ENCODE results near the gene DTNBP1.

The DTNBP1 gene

DNA sequence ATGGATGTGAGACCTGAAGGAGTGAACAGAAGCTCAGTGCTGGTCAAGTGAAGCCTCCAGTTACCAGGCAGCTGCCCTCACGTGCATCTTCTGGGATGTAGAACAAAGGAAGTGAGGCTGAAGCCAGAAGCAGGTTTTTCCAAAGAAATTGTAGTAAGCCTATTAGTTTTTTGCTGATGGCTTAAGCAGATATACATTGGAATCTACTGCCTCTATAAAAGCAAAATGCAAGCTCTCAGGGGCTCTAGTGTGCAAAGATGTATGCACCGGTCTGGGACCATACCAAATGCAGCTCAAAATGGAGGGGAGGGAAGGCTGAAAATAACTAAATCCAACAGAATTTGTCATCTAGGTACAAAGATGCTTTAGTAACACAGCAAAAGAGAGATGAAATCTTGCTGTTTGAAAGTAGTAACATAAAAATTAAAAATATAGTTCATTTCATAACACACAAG lies 77.0 kb downstream of the DTNBP1 start:
- DNase-seq = no peak

DNA sequence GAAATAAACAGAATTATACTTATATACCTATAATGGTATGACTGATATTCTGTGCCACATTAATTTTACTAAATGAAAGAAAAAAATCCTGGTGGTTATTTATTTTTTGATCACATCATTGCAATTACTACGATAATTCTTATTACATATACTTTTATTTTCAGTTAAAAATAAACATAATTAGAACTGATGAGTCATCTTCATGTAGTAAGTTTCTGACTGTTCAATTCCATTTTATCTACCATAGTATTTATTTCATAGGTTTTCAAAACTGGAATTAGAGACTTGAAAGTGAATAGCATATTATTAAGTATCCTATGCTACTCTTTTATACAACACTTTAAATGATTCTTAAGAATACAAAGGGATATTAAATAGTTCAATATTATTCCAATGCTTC lies 80.3 kb downstream of the DTNBP1 start:
- no peak for DNase-seq

DNA sequence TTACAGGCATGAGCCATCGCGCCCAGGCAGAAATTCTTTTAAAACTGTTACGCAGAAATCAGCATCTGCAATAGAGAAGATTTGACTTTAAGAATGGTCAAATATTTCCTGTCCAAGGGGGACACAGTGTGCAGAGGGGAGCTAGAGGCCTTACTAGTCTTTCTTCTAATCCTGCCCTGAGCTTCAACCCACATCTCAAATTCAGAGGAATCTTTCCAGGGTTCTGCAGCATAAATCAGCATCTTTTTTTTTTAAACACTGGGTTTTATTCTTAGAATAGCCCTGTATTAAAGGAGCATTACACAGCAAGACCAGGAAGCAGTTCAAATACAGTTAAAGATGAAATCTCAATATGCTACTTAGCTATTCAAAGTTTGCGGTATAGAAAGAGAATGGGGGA lies 81.1 kb downstream of the DTNBP1 start:
- DNase-seq = no peak

DNA sequence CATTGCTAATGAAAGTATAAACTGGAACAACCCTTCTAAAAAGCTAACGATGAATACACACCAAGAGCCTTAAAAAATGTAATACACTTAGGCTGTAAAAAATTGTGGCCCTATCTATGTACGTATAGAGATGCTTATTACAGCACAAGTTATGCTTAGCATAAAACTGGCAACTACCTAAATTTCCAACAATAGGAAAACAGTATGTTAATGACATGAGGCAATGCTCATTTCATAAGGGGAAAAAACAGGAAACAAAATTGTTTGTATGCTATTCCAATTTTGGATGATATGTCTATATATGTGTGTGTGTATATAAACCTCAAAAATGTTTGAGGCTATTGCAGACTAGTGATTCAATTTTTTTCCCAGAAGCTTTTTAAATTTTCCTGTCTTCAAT lies 82.5 kb downstream of the DTNBP1 start:
- DNase-seq = no peak

DNA sequence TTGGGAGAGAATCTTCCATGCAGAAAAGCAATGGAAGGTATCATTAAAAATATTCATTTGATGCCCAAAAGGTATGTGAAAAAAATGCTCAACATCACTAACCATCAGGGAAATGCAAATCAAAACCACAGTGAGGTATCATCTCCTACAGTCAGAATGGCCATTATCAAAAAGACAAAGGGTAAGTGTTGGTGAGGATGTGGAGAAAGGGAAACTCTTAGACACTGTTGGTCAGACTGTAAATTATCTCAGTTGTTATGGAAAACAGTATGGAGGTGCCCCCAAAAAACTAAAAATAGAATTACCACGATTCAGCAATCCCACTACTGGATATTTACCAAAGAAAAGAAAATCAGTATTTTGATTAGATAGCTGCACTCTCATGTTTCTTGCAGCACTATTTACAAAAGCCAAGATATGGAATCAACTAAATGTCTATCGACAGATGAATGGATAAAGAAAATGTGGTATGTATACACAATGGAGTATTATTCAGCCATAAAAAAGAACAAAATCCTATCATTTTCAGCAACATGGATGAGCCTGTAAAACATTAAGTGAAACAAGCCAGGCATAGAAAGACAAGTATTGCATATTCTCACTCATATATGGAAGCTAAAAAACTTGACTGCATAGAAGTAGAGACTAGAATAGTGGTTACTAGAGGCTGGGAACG lies 84.0 kb downstream of the DTNBP1 start:
- no peak for DNase-seq

DNA sequence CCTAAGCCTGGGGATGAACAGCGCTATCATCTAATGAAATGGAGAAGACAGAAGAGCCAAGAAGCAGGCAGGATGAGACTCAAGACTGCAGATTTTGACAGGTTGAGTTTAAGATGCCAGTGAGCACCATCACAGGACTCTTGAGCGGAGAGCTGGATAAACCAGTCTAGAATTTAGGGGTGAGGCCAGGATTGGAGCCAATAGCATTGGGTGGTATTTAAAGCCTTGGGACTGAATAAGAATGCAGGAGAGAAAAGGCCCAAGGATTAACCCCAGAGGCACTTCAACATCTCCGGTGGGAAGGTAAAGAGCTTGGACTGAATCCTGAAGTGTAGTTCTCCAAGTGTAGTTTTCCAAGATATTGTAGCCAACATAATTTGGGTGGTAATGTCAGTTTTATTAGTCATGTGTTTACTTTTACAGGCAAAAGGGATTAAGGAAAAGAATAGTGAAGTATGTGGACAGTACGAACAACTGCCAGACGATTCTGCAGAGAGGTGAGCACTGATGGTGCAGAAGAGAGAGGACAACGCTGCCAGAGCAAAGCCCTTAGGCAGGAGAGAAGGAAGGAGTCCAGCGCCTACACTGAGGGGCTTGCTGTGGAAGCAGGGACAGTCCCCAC lies 85.2 kb downstream of the DTNBP1 start:
- no peak for DNase-seq

DNA sequence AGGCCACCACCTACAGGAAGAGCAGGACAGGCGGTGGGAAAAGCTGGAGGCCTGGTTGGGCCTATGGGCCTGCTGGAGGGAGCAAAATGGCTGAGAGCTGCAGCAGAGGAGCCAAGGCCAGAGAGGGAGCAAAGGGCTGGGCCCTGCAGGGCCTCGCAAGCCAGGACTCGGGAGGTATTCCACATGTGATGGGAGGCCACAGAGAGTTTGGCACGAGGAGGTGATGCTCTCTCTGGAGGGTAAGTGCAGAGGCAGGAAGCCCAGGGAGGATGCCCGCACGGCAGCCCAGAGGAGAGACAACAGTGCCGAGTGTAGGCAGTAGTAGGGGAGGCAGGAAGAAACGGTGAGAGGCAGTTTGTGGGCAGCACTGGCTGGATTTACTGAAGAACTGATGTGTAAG lies 85.7 kb downstream of the DTNBP1 start:
- DNase-seq = no peak

DNA sequence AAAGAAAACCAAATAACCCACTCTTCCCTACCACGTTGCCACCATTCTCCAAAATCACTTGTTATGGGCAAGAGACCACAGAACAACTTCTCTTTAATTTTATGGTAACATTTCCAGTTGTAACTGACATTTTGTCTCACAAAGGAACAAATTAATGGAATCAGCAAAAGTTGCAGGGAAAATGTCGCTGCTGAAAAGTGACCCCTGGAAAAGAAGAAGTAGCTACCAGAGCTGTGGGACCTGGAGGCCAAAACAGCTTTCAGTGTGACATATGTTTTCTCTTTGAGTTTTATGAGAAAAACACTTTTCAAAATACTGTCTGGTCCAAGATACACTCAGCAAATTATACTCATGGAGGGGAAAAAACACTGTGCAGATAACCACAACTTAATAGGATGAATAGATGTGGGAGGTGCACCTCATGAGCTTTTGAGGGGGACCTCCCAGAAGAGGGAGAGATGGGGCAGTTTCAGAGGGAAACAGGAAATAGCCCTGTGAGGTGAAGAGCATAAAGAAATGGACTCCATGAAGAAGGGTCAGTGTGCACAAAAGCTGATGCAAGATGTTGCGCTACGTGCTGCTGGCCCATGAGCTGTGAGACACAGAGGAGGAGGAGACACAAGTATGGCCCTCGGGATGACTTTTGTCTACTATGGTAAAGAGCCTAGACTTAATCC lies 87.3 kb downstream of the DTNBP1 start:
- no peak for DNase-seq

DNA sequence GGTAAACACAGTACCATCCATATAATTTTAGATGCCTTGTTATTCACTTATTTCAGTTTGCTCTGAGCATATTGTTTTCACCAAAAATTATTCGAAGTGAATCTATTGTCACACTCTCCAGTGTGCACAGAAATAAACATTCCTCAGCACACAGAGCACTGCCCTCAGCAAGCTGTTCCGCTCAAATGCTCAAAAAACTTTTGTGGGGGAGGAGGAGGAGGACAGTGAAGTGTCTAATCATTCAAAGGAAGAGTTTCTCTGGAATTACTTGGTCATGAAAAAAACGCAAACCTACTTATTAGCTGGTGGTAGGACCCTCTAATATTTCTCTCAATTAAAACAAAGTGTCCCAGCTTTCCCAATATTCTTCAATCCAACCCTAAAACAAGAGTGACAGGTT lies 88.3 kb downstream of the DTNBP1 start:
- DNase-seq = no peak

DNA sequence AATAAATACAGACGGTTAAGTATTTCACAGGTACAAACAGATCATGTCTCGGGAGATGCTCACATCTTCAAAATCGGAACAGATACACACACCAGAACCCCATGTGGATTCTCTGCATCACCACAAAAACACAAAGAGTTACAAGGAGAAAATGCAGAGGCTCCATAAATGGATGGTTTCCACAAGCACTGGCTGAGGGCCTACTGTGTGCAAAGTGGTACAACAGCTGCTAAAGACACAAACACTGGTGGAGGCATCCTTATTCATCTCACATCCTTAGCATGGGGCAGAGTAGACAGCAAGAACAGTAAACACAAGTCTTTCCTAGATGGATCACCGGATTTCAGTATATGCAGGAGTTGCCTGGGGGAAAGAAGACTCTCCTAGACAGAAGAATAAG lies 88.8 kb downstream of the DTNBP1 start:
- no peak for DNase-seq

DNA sequence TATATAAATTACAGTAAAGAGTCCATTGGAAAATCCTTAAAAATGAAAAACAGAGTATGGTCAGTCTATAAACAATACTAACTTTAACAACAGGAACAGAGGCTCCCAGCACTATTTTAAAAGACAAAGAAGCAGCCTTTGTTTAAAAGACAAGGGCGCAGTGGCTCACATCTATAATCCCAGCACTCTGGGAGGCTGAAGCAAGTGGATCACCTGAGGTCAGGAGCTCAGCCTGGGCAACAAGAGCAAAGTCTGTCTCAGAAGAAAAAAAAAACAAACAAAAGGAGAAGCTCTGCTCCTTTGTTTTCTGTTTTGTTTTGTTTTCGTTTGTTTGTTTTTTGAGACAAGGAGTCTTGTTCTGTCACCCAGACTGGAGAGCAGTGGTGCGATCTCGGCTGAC lies 89.4 kb downstream of the DTNBP1 start:
- no peak for DNase-seq

DNA sequence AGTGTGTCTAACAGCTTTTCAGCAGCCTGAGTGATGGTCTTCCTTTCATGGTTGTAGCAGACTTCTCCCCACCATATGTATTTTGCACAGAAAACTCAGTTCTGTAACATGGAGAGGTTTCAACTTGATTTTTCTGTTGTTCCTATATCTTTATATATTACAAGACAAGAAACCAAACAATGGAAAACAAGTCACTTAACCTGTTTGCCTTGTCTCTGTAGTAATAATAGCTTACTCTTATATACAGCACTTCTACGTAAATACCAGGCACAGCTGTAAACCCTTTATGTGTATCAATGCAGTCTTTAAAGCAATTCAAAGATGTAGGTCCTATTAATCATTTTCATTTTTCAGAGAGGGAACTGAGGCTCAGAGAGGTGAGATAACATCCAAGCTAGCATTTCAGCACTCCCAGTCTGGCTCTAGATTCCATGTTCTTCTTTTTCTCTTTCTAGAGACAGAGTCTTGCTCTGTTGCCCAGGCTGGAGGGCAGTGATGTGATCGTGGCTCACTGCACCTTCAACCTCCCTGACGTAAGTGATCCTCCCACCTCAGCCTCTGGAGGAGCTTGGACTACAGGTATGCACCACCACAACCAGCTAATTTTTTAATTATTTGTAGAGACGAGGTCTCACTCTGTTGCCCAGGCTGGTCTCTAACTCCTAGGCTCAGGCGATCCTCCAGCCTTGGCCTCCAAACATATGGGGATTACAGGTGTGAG lies 90.4 kb downstream of the DTNBP1 start:
- no peak for DNase-seq

DNA sequence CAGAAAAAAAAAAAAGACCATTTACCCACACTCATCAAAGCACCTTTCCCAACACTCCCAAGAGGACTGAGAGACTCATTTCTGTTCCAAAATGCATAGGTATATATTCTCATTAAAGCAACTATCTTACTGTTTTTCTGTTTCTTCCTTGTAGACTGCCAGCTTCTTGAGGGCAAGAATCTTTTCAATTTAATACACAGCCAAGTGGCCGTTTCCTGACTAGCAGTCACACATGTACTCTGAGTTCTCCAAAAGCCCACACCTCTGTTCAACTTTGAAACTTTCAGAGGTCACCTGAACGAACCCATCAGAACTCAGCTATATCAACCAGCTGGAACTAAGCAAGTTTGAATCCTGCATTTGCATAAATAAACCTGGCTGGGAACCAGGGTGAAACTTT lies 92.7 kb downstream of the DTNBP1 start:
- no peak for DNase-seq

DNA sequence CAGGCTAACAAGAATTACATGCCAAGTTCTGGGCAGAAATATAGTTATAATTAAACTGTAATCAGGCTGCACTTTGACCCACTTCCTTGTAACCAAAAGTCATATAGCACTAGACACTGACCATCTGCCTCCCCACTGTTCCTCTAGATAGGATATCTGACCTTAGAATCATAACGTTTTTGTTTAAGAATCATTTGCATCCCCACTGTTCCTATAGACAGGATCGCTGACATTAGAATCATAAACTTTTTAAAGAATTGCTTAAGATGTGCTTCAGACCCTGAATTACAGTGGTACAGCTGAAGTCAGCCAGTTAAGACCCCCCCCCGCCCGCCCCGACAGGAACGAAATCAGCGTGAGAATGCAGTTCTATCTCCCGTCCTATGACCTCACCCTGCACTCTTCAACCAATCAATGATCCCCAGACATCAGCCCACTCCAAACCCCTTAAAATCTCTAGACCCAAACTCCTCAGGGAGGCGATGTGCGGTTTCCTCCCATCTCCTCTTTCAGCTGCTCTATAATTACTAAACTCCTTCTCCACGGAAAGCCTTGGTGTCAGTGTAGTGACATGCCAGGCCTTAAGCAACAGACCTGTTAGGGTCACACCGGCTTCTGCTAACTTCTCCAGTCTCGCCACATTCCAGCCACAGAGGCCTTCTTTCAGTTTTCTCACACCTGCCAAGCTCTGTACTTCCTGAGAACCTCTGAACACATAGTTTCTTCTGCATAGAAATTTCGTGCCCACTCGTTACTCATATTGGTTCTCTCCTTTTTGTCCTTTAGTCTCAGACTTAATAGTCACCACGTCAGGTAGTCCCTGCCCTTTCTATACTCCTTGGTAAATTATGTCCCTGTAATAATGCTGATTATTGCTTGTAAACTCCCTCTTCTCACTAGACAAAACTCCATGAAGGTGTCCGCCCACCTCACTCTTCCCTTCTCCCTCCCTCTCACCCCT lies 93.5 kb downstream of the DTNBP1 start:
- DNase-seq = no peak

DNA sequence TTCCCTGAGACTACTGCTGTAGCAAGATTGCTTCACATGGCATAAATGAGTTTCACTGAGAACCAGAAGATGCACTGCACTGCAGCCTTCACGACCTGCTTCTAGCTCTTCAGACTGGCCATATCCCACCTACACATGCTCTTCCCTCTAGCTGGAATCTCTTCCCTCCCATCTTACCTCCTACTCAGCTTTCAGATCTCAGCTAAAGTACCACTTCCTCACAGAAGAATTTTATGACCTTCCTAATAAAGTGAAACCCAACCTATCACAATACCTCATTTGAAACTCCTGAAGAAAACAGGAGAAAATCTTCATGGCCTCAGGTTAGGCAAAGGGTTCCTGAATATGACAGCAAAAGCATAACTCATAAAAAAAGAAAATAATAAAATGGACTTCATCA lies 99.9 kb downstream of the DTNBP1 start:
- no peak for DNase-seq

DNA sequence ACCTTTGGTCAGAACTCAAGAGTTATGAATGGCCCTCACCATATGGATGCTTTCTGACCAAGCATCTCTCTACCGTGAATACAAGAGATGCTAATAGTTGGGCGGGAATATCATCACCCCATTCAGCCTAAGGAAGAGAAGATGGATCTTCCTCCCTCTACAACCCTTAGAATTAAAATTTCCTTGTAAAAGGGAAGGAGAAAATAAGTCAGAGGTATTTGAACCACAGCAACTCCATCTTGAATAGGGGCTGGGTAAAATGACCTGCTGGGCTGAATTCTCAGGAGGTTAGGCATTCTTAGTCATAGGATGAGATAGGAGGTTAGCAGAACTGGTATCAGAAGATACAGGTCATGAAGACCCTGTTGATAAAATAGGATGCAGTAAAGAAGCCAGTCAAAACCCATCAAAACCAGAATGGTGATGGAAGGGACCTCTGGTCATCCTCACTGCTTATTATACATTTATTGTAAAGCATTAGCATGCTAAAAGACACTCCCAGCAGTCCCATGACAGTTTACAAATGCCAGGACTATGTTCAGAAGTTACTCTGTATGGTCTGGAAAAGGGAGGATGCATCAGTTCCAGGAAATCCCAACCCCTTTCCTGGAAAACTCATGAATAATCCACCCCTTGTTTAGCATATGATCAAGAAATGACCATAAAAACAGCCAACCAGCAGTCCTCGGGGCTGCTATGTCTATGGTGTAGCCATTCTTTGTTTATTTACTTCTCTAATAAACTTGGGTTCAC lies 101.2 kb downstream of the DTNBP1 start:
- no peak for DNase-seq

DNA sequence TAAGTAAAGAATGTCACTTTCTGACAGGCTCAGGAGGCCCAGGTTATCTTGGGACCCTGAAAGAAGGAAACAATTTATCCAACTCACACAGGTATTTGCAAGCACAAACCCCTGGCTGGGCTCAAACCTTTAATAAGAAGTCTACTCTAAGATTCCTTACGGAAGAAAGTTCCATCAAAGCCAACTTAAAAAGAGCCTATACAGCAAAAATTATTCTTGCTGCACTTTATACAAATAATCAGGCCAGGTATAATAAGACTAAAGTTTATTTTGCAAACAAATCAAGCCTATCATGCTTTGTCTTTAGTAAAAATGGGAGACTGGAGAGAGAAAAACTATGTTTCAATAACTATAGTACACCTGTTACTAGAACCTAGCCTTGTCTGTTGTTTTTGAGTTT lies 102.1 kb downstream of the DTNBP1 start:
- no peak for DNase-seq

DNA sequence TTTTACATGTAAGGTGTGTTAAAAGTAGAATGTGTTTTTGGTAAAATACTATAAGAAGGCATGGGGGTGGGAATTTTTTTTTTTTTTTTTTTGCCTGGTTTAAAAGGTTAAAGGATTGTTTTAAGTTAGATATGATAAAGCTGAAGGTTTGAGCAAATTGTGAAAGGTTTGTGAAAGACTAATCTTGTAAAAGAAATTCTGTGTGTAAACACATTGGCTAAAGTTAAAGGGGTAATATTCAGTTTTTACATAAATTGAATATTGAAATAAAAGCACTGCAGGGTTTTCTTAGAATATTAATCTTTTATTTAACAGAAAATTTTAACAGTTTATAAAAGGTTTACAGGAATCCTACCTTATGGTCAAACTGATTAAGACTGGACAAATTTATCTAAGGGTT lies 105.7 kb downstream of the DTNBP1 start:
- DNase-seq = no peak

DNA sequence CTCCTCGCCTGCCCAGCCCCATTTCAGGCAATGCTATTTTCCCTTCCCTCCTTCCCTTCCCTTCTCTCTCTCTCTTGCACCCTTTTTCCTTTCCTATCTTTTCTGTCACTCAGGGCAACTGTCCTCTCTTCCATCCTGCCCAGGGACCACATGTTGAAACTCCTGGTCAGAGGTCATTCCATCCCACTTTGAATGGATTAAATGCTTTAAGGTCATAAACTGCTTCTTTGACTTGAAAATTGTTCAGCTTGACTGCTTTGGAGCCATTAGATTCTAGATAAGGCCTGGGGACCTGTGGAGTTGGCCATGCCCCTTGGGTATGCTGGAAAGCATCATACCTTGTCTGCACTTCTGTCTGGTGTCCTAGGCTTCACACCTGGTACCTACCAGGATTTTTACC lies 106.1 kb downstream of the DTNBP1 start:
- DNase-seq = no peak

DNA sequence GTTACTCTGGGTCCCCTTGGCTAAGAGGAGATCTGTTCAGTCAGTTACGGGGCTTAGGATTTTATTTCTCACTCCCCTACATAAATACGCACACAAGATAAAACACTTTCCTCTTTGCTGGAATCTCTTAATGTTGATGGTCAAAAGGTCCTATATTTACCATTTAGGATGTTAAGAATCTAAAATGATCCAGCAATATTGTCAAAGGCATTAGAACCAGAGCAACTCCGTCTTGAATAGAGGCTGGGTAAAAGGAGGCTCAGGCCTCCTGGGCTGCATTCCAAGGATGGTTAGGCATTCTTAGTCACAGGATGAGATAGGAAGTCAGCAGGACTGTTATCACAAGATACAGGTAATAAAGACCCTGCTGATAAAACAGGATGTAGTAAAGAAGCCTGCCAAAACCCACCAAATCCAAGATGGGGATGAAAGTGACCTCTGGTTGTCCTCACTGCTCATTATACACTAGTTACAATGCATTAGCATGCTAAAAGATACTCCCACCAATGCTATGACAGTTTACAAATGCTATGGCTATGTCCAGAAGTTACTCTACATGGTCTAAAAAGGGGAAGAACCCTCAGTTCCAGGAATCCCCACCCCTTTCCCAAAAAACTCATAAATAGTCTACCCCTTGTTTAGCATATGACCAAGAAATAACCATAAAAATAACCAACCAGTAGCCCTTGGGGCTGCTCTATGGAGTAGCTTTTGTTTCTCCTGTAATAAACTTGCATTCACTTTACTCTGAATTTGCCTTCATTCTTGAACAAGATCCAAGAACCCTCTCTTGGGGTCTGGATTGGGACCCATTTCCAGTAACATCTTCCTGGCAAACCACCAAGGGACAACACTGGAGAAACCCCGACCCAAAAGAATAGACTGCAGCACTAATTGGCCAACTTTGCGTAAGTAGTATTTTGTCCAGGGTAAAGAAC lies 107.5 kb downstream of the DTNBP1 start:
- no peak for DNase-seq

DNA sequence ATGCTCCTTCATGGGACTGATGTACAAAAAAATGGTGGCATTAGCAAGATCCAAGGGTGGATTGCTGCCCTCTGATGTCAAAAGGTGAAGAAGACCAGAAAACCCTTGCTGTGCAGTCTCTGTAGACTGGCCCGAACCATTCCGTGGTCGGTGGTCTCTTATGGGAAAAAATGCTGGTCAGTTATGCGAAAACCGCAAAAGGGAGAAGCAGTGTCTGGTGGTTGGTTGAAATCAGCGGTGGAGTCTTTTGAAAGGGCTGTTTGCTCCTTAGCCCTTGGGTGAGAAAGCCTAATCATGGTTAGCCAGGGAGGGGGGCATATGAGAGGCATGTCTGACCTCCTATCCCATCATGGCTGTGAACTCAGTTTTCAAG lies 108.1 kb downstream of the DTNBP1 start:
- no peak for DNase-seq
